GM13976 (cell line): Measurements from ENCODE around the gene DDX23.
"Not testable (repeated sequence)": the region's sequence is repeated elsewhere in the genome, so short reads cannot be mapped to it uniquely, and the experiment has no call there.

Source experiments
- DNase-seq: peaks from one replicate; pipeline ENCODE4 v3.0.0; 2012; ENCODE audit warnings: low spot score
- CTCF ChIP-seq: IDR thresholded peaks from 2 replicates; pipeline ENCODE4 v1.5.1; 2012; ENCODE audit warnings: borderline replicate concordance, mild to moderate bottlenecking; ENCODE audit not compliant: insufficient read depth; ENCODE audit errors: extremely low read depth, missing control alignments, control extremely low read depth
- in situ Hi-C: fragments of 300-500 bp; cut with MboI; formaldehyde crosslinking; loops from one replicate; pipeline ENCODE4 v1.12.0; 2022; ENCODE audit warnings: low sequenced_read_pairs, mixed read lengths, inconsistent platforms; ENCODE audit not compliant: unreplicated experiment

The DDX23 gene

GRCh38 chr12:48863291-48863690 lies 11.3 kb upstream of the DDX23 start:
- in situ Hi-C loops = no loop called here
- DNase-seq = no peak
- TF ChIP-seq CTCF = no peak

GRCh38 chr12:48862760-48863159 lies 10.8 kb upstream of the DDX23 start:
- no peak for TF ChIP-seq CTCF
- no peak for DNase-seq
- in situ Hi-C loops = no loop called here

GRCh38 chr12:48861111-48861510 lies 9.1 kb upstream of the DDX23 start:
- TF ChIP-seq CTCF = no peak
- DNase-seq = no peak
- in situ Hi-C loops = no loop called here

- in situ Hi-C loops, DNase-seq: not testable (repeated sequence)
Measured at GRCh38 chr12:48860236-48860635, 8.3 kb upstream of the DDX23 start.

- TF ChIP-seq CTCF = no peak
Measured at GRCh38 chr12:48859607-48860006, 7.6 kb upstream of the DDX23 start.

GRCh38 chr12:48858043-48858442 lies 6.1 kb upstream of the DDX23 start:
- DNase-seq = no peak
- no peak for TF ChIP-seq CTCF
- in situ Hi-C loops = no loop called here

More at GRCh38 chr12:48859607-48860006, 7.6 kb upstream of the DDX23 start:
- in situ Hi-C loops = no loop called here
- no peak for DNase-seq

- no peak for TF ChIP-seq CTCF
- DNase-seq = peak; percentile 47
- in situ Hi-C loops = no loop called here
Measured at GRCh38 chr12:48857278-48857994, 5.5 kb upstream of the DDX23 start.
